ENCODE results near the gene ANKRD12.

DNA sequence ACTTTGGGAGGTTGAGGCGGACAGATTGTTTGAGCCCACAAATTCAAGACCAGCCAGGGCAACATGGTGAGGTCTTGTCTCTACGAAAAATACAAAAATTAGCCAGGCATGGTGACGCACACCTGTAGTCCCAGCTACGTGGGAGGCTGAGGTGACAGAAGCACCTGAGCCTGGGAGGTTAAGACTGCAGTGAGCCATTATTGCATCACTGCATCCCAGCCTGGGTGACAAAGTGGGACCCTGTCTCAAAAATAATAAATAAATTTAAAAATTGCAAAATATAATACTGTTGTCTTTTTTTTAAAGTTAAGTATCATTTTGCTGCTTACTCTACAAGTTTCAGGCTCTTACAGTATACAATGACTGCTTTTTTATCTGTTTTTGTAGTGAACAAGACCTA is 4.0 kb upstream of the ANKRD12 start:
- TF ChIP-seq, protein P1, sequence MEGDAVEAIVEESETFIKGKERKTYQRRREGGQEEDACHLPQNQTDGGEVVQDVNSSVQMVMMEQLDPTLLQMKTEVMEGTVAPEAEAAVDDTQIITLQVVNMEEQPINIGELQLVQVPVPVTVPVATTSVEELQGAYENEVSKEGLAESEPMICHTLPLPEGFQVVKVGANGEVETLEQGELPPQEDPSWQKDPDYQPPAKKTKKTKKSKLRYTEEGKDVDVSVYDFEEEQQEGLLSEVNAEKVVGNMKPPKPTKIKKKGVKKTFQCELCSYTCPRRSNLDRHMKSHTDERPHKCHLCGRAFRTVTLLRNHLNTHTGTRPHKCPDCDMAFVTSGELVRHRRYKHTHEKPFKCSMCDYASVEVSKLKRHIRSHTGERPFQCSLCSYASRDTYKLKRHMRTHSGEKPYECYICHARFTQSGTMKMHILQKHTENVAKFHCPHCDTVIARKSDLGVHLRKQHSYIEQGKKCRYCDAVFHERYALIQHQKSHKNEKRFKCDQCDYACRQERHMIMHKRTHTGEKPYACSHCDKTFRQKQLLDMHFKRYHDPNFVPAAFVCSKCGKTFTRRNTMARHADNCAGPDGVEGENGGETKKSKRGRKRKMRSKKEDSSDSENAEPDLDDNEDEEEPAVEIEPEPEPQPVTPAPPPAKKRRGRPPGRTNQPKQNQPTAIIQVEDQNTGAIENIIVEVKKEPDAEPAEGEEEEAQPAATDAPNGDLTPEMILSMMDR (IDR thresholded peaks at IDR 0.05) = no peak
- TF ChIP-seq EZH2 (IDR thresholded peaks at IDR 0.05; ENCODE audit: borderline replicate concordance, insufficient read depth, low read depth, low read length, poor library complexity, severe bottlenecking) = no peak

Data from B cell (primary cell).